ENCODE measurements around the gene MPND.

Gene MPND

GRCh38 chr19:4403005-4403761 lies 59.8 kb downstream of the MPND start:
- DNase-seq (ENCODE audit: low spot score), result no peak

GRCh38 chr19:4405977-4406376 lies 62.6 kb downstream of the MPND start:
- DNase-seq (ENCODE audit: low spot score), result no peak

DNA sequence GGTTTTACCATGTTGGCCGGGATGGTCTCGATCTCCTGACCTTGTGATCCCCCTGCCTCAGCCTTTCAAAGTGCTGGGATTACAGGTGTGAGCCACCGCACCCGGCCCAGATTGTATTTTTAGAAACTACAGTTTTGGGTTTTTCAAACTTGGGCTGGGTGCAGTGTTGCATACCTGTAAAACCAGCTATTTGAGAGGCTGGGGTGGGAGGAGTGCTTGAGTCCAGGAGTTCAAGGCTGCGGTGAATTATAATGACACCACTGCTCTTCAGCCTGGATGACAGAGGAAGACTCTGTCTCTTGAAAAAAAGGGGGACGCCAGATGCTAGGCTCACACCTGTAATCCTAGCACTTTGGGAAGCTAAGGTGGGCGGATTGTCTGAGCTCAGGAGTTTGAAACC lies 63.3 kb downstream of the MPND start:
- DNase-seq (ENCODE audit: low spot score), result no peak

DNA sequence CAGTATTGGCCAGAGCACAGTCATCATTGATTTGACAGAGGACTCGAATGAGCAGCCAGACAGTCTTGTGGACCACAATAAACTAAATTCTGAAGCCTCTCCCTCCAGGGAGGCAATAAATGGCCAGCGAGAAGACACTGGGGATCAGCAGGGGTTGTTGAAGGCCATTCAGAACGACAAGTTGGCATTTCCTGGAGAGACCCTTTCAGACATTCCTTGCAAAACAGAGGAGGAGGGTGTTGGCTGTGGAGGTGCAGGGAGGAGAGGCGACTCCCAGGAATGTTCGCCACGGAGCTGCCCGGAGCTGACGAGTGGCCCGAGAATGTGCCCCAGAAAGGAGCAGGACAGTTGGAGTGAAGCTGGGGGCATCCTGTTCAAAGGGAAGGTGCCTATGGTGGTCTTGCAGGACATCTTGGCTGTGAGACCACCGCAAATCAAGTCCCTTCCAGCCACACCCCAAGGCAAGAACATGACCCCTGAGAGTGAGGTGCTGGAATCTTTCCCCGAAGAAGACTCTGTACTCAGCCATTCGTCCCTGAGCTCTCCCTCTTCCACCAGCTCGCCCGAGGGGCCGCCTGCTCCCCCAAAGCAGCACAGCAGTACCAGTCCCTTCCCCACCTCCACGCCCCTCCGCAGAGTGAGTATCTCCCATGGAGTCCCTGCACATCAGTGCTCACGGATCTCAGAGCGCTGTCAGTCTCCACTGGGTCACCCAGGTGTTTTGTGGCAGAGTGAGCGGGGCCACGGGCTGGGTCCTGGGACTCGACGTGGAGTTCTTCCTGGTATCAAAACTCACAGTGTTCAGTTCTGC lies 66.0 kb downstream of the MPND start:
- no peak for DNase-seq (ENCODE audit: low spot score)

All from HuH-7 (cell line).